GM21723 (cell line): ENCODE results near the gene USP15.
"Not testable (repeated sequence)": the region's sequence is repeated elsewhere in the genome, so short reads cannot be mapped to it uniquely, and the experiment has no call there.

Experiments
- ATAC-seq: cut with Tn5 transposase; IDR thresholded peaks from one replicate; pipeline ENCODE4 v1.9.1; 2021; ENCODE audit warnings: mild to moderate bottlenecking, moderate library complexity; ENCODE audit not compliant: unreplicated experiment

Gene USP15

GRCh38 chr12:62317017-62317416 is 56.8 kb downstream of the USP15 start:
- no peak for ATAC-seq

- ATAC-seq: no peak
Observed at GRCh38 chr12:62319058-62319457, 58.9 kb downstream of the USP15 start.

DNA sequence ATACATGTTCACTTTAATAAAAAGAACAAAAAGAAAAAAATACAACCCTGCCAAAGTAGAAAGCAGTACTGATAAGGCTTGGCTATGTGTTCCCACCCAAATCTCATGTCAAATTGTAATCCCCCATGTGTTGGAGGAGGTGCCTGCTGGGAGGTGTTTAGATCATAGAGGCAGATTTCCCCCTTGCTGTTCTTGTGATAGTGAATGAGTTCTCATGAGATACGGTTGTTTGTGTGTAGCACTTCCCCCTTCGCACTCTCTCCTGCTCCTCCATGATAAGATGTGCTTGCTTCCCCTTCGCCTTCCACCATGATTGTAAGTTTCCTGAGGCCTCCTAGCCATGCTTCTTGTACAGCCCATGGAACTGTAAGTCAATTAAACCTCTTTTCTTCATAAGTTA is 59.9 kb downstream of the USP15 start:
- ATAC-seq: no peak

- no peak for ATAC-seq
Observed at GRCh38 chr12:62323386-62323785, 63.2 kb downstream of the USP15 start.

DNA sequence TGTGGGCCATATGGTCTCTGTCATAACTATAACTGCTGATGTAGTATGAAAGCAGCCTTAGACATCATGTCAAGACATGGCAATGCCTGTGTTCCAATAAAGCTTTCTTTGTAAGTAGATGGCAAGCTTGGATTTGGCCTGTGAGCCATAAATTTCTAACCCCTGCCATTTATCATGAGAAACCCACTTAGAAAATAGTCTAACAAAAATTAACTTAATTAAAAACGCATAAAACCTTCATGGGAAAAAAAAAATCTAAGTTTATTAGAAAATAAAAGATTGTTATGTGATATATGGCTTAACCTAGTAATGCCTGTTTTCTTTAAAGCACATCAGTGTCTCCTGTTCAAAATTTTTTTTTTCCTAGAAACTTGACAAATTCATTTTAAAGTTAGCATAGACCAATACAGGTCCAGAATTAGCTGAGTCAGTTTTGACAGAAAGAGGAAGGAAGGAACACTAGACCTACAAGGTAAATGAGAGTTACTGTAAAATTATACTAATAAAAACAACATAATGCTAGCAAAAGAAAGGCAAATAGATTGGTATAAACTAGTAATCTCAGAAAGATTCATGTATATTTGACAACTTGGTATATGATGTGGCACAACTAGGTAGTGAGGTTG is 68.2 kb downstream of the USP15 start:
- ATAC-seq: no peak

- ATAC-seq: peak; percentile 71
Observed at GRCh38 chr12:62331306-62331705, 71.1 kb downstream of the USP15 start.

DNA sequence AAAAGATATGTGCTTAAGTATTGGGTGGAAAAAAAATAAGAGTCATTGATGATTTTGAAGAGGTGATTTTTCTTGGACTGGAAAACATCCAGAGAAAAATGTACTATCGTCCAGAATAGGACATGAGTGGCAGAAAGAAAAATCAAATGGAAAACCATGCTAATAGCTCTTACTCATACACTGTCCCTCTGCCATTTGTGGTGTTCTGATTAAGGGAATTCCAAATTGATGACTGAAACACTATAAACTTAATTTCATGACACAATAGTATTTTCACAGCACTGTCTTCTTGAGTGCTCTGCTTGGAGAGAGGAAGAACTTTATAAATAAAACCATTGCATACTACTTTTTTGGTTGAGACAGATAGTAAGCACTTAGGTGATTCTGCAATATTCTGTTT is 72.4 kb downstream of the USP15 start:
- no peak for ATAC-seq

DNA sequence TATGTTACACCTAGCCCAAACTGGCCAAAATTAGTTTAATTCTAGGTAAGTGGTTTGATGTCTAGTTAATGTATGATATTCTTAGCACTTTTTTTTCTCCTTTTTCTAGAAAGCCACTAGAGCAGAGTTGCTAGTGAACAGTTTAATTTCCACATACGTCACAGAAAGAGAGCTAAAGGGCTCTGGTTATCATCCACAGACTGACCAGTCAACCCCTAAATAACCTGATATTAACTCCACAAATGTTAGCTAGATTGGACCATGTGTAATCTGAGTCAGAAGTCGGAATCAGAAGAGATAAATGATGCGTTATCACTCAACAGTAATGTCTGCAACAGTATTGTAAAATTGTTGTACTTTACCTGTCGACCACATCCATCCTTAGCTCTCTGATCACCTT is 74.9 kb downstream of the USP15 start:
- no peak for ATAC-seq

- ATAC-seq: no peak
Observed at GRCh38 chr12:62335796-62336195, 75.6 kb downstream of the USP15 start.

GRCh38 chr12:62337643-62338042 is 77.4 kb downstream of the USP15 start:
- not testable (repeated sequence) for ATAC-seq

DNA sequence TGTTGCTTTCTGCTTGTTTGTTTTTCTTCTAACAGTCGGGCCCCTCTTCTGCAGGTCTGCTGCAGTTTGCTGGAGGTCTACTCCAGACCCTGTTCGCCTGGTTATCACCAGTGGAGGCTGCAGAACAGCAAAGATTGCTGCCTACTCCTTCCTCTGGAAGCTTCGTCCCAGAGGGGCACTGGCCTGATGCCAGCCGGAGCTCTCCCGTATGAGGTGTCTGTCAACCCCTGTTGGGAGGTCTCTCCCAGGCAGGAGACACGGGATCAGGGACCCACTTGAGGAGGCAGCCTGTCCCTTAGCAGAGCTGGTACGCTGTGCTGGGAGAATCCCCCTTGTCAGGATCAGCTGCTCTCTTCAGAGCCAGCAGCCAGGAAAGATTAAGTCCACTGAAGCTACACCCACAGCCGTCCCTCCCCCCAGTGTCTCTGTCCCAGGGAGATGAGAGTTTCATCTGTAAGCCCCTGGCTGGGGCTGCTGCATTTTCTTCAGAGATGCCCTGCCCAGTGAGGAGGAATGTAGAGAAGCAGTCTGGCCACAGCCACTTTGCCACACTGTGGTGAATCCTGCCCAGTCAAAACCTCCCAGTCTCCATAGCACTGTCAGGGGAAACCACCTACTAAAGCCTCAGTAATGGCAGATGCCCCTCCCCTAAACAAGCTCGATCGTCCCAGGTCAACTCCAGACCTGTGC is 82.6 kb downstream of the USP15 start:
- ATAC-seq: not testable (repeated sequence)

- ATAC-seq: not testable (repeated sequence)
Observed at GRCh38 chr12:62343304-62344120, 83.3 kb downstream of the USP15 start.

DNA sequence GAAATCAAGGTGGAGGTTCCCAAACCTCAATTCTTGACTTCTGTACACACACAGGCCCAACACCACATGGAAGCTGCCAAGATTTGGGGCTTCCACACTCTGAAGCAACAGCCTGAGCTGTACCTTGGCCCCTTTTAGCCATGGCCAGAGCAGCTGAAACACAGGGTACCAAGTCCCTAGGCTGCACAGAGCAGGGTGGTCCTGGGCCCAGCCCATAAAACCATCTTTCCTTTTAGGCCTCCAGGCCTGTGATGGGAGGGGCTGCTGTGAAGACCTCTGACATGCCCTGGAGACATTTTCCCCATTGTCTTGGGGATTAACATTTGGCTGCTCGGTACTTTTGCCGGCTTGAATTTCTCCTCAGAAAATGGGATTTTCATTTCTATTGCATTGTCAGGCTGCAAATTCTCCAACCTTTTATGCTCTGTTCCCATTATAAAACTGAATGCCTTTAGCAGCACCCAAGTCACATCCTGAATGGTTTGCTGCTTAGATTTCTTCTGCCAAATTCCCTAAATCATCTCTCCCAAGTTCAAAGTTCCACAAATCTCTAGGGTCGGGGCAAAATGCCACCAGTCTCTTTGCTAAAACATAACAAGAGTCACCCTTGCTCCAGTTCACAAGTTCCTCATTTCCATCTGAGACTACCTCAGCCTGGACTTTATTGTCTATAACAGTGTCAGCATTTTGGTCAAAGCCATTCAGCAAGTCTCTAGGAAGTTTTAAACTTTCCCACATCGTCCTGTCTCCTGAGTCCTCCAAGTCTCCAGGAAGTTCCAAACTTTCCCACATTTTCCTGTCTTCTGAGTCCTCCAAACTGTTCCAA is 84.7 kb downstream of the USP15 start:
- ATAC-seq: not testable (repeated sequence)

- ATAC-seq: no peak
Observed at GRCh38 chr12:62345667-62346066, 85.5 kb downstream of the USP15 start.

GRCh38 chr12:62346817-62347216 is 86.6 kb downstream of the USP15 start:
- no peak for ATAC-seq

DNA sequence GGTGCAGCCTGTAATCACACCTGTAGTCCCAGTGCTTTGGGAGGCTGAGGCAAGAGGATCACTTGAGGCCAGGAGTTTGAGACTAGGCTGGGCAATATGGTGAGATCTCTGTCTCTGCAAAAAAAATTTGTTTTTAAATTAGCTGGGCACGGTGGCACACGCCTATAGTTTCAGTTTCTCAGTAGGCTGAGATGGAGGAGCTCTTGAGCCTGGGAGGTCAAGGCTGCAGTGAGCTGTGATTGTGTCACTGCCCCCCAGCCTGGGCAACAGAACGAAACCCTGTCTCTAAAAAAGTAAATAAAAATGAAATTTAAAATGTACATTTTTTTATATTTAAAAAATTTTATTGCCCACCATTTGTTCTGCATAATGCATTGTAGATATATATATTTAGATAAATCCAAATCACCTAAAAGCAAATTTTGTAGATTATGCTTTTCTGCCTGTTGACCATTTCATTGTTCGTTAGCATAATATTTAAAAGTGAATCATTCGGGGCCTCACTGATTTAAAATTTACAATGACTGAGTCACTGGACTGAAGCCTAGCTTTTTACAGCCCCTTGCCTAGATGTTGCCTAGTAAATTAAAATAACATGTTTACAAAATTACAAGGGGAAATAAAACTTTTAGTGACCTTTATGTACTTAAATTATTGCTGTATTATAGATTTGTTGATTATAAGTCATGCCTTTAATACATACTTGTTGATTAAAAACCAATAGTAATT is 87.9 kb downstream of the USP15 start:
- no peak for ATAC-seq

DNA sequence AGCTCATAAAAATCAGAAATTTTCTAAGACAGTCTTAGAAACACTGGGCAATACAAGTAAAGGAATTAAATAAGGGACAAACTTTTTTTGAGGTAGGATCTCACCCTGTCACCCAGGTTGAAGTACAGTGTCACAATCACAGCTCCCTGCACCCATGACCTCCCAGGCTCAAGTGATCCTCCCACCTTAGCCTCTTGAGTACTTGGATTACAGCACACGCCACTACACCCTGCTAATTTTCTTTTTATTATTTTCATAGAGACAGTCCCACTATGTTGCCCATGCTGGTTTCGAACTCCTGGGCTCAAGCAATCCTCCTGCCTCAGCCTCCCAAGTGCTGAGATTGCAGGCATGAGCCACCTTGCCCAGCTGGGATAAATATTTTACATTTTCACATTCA is 90.3 kb downstream of the USP15 start:
- no peak for ATAC-seq

DNA sequence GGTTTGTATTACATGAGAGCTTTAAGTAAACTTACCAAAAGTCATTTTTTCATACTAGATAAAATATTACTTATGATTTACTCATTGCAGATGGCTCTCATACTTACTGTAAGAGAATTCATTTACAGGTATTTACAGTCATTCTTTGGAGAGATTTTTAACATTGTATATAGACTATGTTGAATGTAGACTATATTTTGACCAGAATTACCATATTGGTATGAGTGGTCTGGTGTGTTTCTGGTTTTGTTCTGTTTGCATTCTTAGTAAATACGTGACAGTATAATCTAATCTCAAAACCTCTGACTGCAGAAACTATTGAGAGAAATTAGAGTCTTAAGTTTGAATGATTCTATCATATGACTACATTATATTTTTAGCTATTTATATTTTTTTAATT is 91.1 kb downstream of the USP15 start:
- no peak for ATAC-seq

GRCh38 chr12:62361048-62361447 is 100.8 kb downstream of the USP15 start:
- ATAC-seq: no peak

- ATAC-seq: no peak
Observed at GRCh38 chr12:62363506-62363905, 103.3 kb downstream of the USP15 start.
